ENCODE measurements around the gene VSX2.

- no peak for TF ChIP-seq MXI1 (conservative IDR thresholded peaks at IDR 0.05; ENCODE audit: poor library complexity, severe bottlenecking)
- TF ChIP-seq EZH2 (IDR thresholded peaks at IDR 0.05; ENCODE audit: borderline replicate concordance, insufficient read depth, low read length, poor library complexity, severe bottlenecking), result no peak
Measured at GRCh38 chr14:74221741-74222140, 17.5 kb upstream of the VSX2 start.

Measured in neural cell (in vitro differentiated cells).